Activated naive CD4-positive, alpha-beta T cell treated with anti-CD3 and anti-CD28 coated beads for 36 hours (primary cell): Measurements from ENCODE around the gene PRMT7. TPM values are rescaled to one million over a fixed set of nuclear protein-coding genes. Genes with fewer than 3 reads are reported as not detected.

Source experiments
- CTCF ChIA-PET: fragments of 350-600 bp; sonication (Branson Sonifier 250); formaldehyde crosslinking; loops from one replicate; lab custom pipeline; 2021; ENCODE audit warnings: antibody characterized with exemption; lab: Charles Lee
- DNase-seq: peaks from one replicate; pipeline ENCODE4 v3.0.0-alpha.2; 2020
- H3K27ac Mint-ChIP-seq: one replicate; pipeline ENCODE4 v1.8.0; 2021; ENCODE audit warnings: mild to moderate bottlenecking, mixed read lengths
- H3K27me3 Mint-ChIP-seq: one replicate; pipeline ENCODE4 v1.8.0; 2021; ENCODE audit warnings: low read depth, mixed read lengths
- H3K36me3 Mint-ChIP-seq: one replicate; pipeline ENCODE4 v1.8.0; 2021; ENCODE audit warnings: low read depth, mixed read lengths
- H3K4me1 Mint-ChIP-seq: one replicate; pipeline ENCODE4 v1.8.0; 2021; ENCODE audit warnings: low read depth, mixed read lengths
- H3K4me3 Mint-ChIP-seq: one replicate; pipeline ENCODE4 v1.8.0; 2021; ENCODE audit warnings: mild to moderate bottlenecking, moderate library complexity, mixed read lengths
- H3K9me3 Mint-ChIP-seq: one replicate; pipeline ENCODE4 v1.8.0; 2021; ENCODE audit warnings: mixed read lengths
- intact Hi-C: fragments of 100-400 bp; cut with micrococcal nuclease; formaldehyde crosslinking; loops from one replicate; pipeline ENCODE4 v1.15.1; 2023
- total RNA-seq, 2 experiments: library from RNA; stranded (reverse); gene quantifications; one replicate each; pipeline ENCODE4 v1.2.3, GENCODE V29; 2021

PRMT7 gene
- total RNA-seq, 2 experiments from 2014 or later: 51.6 to 52.4 TPM

- no peak for DNase-seq
- no peak overlapping the region for H3K4me3 Mint-ChIP-seq
- no peaks in the 10 kb centered on the region for H3K27me3 Mint-ChIP-seq
- H3K27ac Mint-ChIP-seq: no peak overlapping the region
- no peaks in the 10 kb centered on the region for H3K9me3 Mint-ChIP-seq
- H3K36me3 Mint-ChIP-seq: no peaks in the 10 kb centered on the region
- intact Hi-C loops: loop anchor here (1.0 to 5.0 kb wide), 3 partner anchors 23 to 114 kb away; partner anchors contain the start of gene SMPD3
- peaks cover 11% of the 10 kb centered on the region for H3K4me1 Mint-ChIP-seq
- CTCF ChIA-PET: interaction anchor here (0.7 to 6.3 kb wide), 21 partner anchors 12 to 141 kb away, joined by 3 to 56 read pairs (median 4); partner anchors contain the start of gene SLC7A6
Observed at GRCh38 chr16:68395815-68396214, 85.0 kb downstream of the PRMT7 start.

DNA sequence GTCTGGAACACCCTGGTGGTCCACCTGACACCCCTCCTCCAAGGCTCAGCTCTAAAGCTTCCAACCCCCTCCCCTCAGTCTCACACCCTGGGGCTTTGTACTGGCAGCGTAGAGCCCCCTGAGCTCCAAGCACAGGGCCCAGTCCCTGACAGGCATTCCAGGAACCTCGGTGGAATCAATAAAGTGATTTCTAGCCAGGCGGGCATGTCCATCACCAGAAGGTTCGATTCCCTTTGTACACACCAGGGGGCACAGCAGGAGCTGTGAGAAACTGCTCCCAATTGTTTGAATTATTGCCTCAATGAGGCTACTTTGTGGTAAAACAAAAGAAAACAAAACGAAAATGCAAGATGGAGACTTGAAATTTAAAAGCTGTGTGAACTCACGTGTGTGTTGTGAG lies 85.7 kb downstream of the PRMT7 start:
- no peak overlapping the region for H3K4me3 Mint-ChIP-seq
- CTCF ChIA-PET: interaction anchor here (0.7 to 6.3 kb wide), 27 partner anchors 11 to 141 kb away, joined by 3 to 56 read pairs (median 4); no protein-coding TSS in a partner anchor
- intact Hi-C loops: loop anchor here (1.0 to 5.0 kb wide), 3 partner anchors 22 to 114 kb away; partner anchors contain the start of gene SMPD3
- H3K9me3 Mint-ChIP-seq: no peaks in the 10 kb centered on the region
- H3K27ac Mint-ChIP-seq: peak overlapping the region; percentile 27
- peaks cover 18% of the 10 kb centered on the region for H3K4me1 Mint-ChIP-seq
- no peaks in the 10 kb centered on the region for H3K27me3 Mint-ChIP-seq
- DNase-seq: peak; percentile 72
- H3K36me3 Mint-ChIP-seq: no peaks in the 10 kb centered on the region

- CTCF ChIA-PET: interaction anchor here (0.9 to 6.3 kb wide), 7 partner anchors 19 to 123 kb away, joined by 3 to 56 read pairs (median 5); no protein-coding TSS in a partner anchor
- Mint-ChIP-seq H3K27ac (no peak overlapping the region), H3K36me3 (no peaks in the 10 kb centered on the region), H3K27me3 (no peaks in the 10 kb centered on the region), H3K4me1 (peaks cover 20% of the 10 kb centered on the region), H3K4me3 (no peak overlapping the region), H3K9me3 (no peaks in the 10 kb centered on the region)
- intact Hi-C loops: loop anchor here (2.0 to 5.0 kb wide), 2 partner anchors 21 to 50 kb away; partner anchors contain the start of gene SMPD3
- DNase-seq: no peak
Observed at GRCh38 chr16:68397710-68398201, 86.9 kb downstream of the PRMT7 start.

- CTCF ChIA-PET: interaction anchor here (1.3 to 2.2 kb wide), 2 partner anchors 16 to 111 kb away, joined by 3 to 8 read pairs; no protein-coding TSS in a partner anchor
- DNase-seq: no peak
- H3K27ac Mint-ChIP-seq: no peak overlapping the region
- no peak overlapping the region for H3K4me3 Mint-ChIP-seq
- H3K27me3 Mint-ChIP-seq: no peaks in the 10 kb centered on the region
- intact Hi-C loops: loop anchor here (5.0 kb wide), 1 partner anchor 48 kb away; the partner anchor contains the start of gene SMPD3
- H3K4me1 Mint-ChIP-seq: peaks cover 20% of the 10 kb centered on the region
- H3K9me3 Mint-ChIP-seq: no peaks in the 10 kb centered on the region
- H3K36me3 Mint-ChIP-seq: no peaks in the 10 kb centered on the region
Observed at GRCh38 chr16:68399456-68399855, 88.6 kb downstream of the PRMT7 start.

- Mint-ChIP-seq H3K4me1 (peaks cover 20% of the 10 kb centered on the region), H3K4me3 (no peak overlapping the region), H3K9me3 (no peaks in the 10 kb centered on the region), H3K27me3 (no peaks in the 10 kb centered on the region), H3K27ac (no peak overlapping the region), H3K36me3 (no peaks in the 10 kb centered on the region)
- CTCF ChIA-PET: interaction anchor here (0.6 to 2.2 kb wide), 5 partner anchors 15 to 766 kb away, joined by 3 to 8 read pairs (median 3); no protein-coding TSS in a partner anchor
- peak; percentile 51 for DNase-seq
- intact Hi-C loops: loop anchor here (5.0 kb wide), 1 partner anchor 33 kb away; no protein-coding TSS in a partner anchor
Observed at GRCh38 chr16:68400083-68400923, 89.5 kb downstream of the PRMT7 start.

- no peak overlapping the region for H3K4me3 Mint-ChIP-seq
- no peak overlapping the region for H3K27ac Mint-ChIP-seq
- CTCF ChIA-PET: interaction anchor here (0.6 to 2.2 kb wide), 4 partner anchors 16 to 765 kb away, joined by 3 to 8 read pairs (median 4); no protein-coding TSS in a partner anchor
- H3K36me3 Mint-ChIP-seq: no peaks in the 10 kb centered on the region
- H3K27me3 Mint-ChIP-seq: no peaks in the 10 kb centered on the region
- peaks cover 20% of the 10 kb centered on the region for H3K4me1 Mint-ChIP-seq
- intact Hi-C loops: loop anchor here (5.0 kb wide), 1 partner anchor 34 kb away; no protein-coding TSS in a partner anchor
- DNase-seq: peak; percentile 29
- H3K9me3 Mint-ChIP-seq: no peaks in the 10 kb centered on the region
Observed at GRCh38 chr16:68400924-68401460, 90.2 kb downstream of the PRMT7 start.

- no peak for DNase-seq
- Mint-ChIP-seq H3K4me3 (no peak overlapping the region), H3K27me3 (no peaks in the 10 kb centered on the region), H3K27ac (no peak overlapping the region), H3K4me1 (peaks cover 14% of the 10 kb centered on the region), H3K36me3 (no peaks in the 10 kb centered on the region), H3K9me3 (no peaks in the 10 kb centered on the region)
- CTCF ChIA-PET: interaction anchor here (1.2 kb wide), 1 partner anchor 15 kb away, joined by 4 read pairs; no protein-coding TSS in a partner anchor
- intact Hi-C loops: loop anchor here (5.0 kb wide), 1 partner anchor 35 kb away; no protein-coding TSS in a partner anchor
Observed at GRCh38 chr16:68401871-68402747, 91.3 kb downstream of the PRMT7 start.

DNA sequence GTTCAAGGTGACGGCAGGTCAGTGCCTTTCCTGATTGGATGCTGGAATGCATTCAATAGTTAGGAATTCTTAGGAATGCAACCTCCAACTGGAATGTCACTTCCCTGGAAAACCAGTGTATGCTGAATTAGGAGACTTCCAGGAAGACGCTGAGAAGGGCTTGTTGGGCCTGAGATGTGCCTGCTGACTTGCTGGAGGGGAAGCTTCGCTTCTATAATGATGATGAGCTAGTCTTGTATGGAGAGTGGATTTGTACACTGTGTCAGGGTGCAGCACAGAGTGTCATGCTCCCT lies 91.9 kb downstream of the PRMT7 start:
- CTCF ChIA-PET: no interaction called here
- Mint-ChIP-seq H3K9me3 (no peaks in the 10 kb centered on the region), H3K36me3 (no peaks in the 10 kb centered on the region), H3K4me1 (peaks cover 14% of the 10 kb centered on the region), H3K27me3 (no peaks in the 10 kb centered on the region), H3K27ac (no peak overlapping the region), H3K4me3 (no peak overlapping the region)
- intact Hi-C loops: loop anchor here (5.0 kb wide), 1 partner anchor 35 kb away; no protein-coding TSS in a partner anchor
- DNase-seq: no peak

GRCh38 chr16:68403177-68403576 lies 92.4 kb downstream of the PRMT7 start:
- intact Hi-C loops: loop anchor here (5.0 kb wide), 1 partner anchor 36 kb away; no protein-coding TSS in a partner anchor
- no peaks in the 10 kb centered on the region for H3K36me3 Mint-ChIP-seq
- DNase-seq: no peak
- H3K27ac Mint-ChIP-seq: no peak overlapping the region
- no peaks in the 10 kb centered on the region for H3K27me3 Mint-ChIP-seq
- no peaks in the 10 kb centered on the region for H3K9me3 Mint-ChIP-seq
- H3K4me3 Mint-ChIP-seq: no peak overlapping the region
- CTCF ChIA-PET: no interaction called here
- H3K4me1 Mint-ChIP-seq: peaks cover 14% of the 10 kb centered on the region

- Mint-ChIP-seq H3K4me3 (no peak overlapping the region), H3K4me1 (peaks cover 14% of the 10 kb centered on the region), H3K27me3 (no peaks in the 10 kb centered on the region), H3K36me3 (no peaks in the 10 kb centered on the region), H3K27ac (no peak overlapping the region), H3K9me3 (no peaks in the 10 kb centered on the region)
- CTCF ChIA-PET: interaction anchor here (1.3 kb wide), 1 partner anchor 117 kb away, joined by 5 read pairs; no protein-coding TSS in a partner anchor
- intact Hi-C loops: loop anchor here (5.0 kb wide), 1 partner anchor 36 kb away; no protein-coding TSS in a partner anchor
- no peak for DNase-seq
Observed at GRCh38 chr16:68403704-68404103, 92.9 kb downstream of the PRMT7 start.

GRCh38 chr16:68404736-68405345 lies 94.0 kb downstream of the PRMT7 start:
- H3K27me3 Mint-ChIP-seq: no peaks in the 10 kb centered on the region
- H3K9me3 Mint-ChIP-seq: no peaks in the 10 kb centered on the region
- DNase-seq: no peak
- no peak overlapping the region for H3K27ac Mint-ChIP-seq
- H3K36me3 Mint-ChIP-seq: no peaks in the 10 kb centered on the region
- H3K4me3 Mint-ChIP-seq: no peak overlapping the region
- H3K4me1 Mint-ChIP-seq: peaks cover 12% of the 10 kb centered on the region
- intact Hi-C loops: loop anchor here (5.0 kb wide), 1 partner anchor 38 kb away; no protein-coding TSS in a partner anchor
- CTCF ChIA-PET: interaction anchor here (1.3 kb wide), 1 partner anchor 116 kb away, joined by 5 read pairs; no protein-coding TSS in a partner anchor
